HEK293T (cell line): ENCODE results near the gene ZNF324.

ENCODE experiments used
- ARNT ChIP-seq: fragments of 450-650 bp; IDR thresholded peaks from 2 replicates; pipeline ENCODE4 v1.6.1; 2017; ENCODE audit warnings: mild to moderate bottlenecking
- BHLHE40 ChIP-seq: fragments of 450-650 bp; IDR thresholded peaks from 2 replicates; pipeline ENCODE4 v1.6.1; 2016; ENCODE audit warnings: mild to moderate bottlenecking, moderate library complexity, borderline replicate concordance
- CTBP1 ChIP-seq: fragments of 450-650 bp; IDR thresholded peaks from 2 replicates; pipeline ENCODE4 v1.6.1; 2016; ENCODE audit warnings: borderline replicate concordance
- ELF4 ChIP-seq: fragments of 450-650 bp; IDR thresholded peaks from 2 replicates; pipeline ENCODE4 v1.6.1; 2017; ENCODE audit warnings: antibody characterized with exemption
- FOXA1 ChIP-seq: fragments of 450-650 bp; IDR thresholded peaks from 2 replicates; pipeline ENCODE4 v1.6.1; 2016; ENCODE audit warnings: mild to moderate bottlenecking
- FOXK2 ChIP-seq: fragments of 450-650 bp; IDR thresholded peaks from 2 replicates; pipeline ENCODE4 v1.6.1; 2016; ENCODE audit warnings: mild to moderate bottlenecking
- FOXM1 ChIP-seq: fragments of 450-650 bp; IDR thresholded peaks from 2 replicates; pipeline ENCODE4 v1.6.1; 2017; ENCODE audit warnings: mild to moderate bottlenecking, borderline replicate concordance
- HDGF ChIP-seq: fragments of 450-650 bp; IDR thresholded peaks from 2 replicates; pipeline ENCODE4 v1.6.1; 2017; ENCODE audit warnings: antibody characterized with exemption, borderline replicate concordance
- NFRKB ChIP-seq: fragments of 450-650 bp; IDR thresholded peaks from 2 replicates; pipeline ENCODE4 v1.6.1; 2016; ENCODE audit warnings: mild to moderate bottlenecking, moderate library complexity
- SP1 ChIP-seq: fragments of 450-650 bp; IDR thresholded peaks from 2 replicates; pipeline ENCODE4 v1.6.1; 2017
- TF ChIP-seq, protein P1 (sequence below): fragments of 450-650 bp; IDR thresholded peaks from 2 replicates; pipeline ENCODE4 v1.6.1; 2016

DNA sequence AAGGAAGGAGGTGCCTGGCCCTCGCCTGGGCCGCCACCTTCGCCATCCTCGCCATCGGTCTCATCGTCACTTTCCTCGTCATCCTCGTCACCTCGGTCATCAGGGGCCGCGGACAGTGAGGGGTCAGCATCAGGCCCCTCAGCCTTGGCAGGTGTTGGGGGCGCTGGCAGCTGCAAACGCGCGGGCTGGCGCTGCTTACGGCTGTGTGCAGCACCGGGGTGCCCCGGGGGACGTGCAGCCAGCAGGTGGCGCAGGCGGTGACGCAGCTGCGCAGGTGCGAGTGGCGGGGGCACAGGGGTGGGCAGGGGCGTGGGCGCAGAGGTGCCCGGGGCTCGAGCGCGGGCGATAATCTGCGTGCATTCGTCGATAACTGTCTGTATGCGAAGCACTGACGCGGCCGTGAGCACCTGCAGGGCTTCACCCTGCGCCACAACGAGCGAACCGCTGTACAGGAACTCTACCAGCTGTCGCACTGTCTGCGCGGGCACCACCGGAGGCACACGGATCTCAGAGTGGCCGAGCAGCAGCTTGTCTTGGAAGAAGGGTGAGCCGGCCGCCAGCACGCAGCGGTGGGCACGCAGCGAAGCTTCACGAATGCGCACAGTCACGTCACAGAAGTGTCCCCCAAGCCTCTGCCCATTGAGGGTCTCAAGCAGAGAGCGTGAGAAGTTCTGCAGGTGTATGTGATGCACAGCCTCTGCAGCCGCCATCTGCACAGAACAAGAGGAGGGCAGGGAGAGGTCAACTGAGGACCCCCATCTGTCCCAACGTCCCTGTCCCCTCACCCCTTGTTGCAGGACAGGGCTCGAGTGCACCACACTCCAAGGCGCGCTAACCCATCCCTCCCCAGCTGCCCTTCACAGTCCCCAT is 50.3 kb downstream of the ZNF324 start:
- no peak for TF ChIP-seq SP1
- TF ChIP-seq NFRKB: no peak
- no peak for TF ChIP-seq BHLHE40
- TF ChIP-seq HDGF: no peak
- no peak for TF ChIP-seq ELF4
- no peak for TF ChIP-seq FOXM1
- no peak for TF ChIP-seq ARNT
- TF ChIP-seq FOXK2: no peak
- no peak for TF ChIP-seq FOXA1
- TF ChIP-seq, protein P1, sequence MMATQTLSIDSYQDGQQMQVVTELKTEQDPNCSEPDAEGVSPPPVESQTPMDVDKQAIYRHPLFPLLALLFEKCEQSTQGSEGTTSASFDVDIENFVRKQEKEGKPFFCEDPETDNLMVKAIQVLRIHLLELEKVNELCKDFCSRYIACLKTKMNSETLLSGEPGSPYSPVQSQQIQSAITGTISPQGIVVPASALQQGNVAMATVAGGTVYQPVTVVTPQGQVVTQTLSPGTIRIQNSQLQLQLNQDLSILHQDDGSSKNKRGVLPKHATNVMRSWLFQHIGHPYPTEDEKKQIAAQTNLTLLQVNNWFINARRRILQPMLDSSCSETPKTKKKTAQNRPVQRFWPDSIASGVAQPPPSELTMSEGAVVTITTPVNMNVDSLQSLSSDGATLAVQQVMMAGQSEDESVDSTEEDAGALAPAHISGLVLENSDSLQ: no peak
- TF ChIP-seq CTBP1: no peak
